CD4-positive, alpha-beta T cell treated with Interleukin-4 for 1 hour (primary cell): ENCODE measurements around the gene TM9SF3.

Experiments used
- DNase-seq, 2 donors: peaks; one replicate each; pipeline ENCODE4 v3.0.0-alpha.2; 2020 to 2022

TM9SF3 gene

GRCh38 chr10:96507044-96507443, 79.8 kb downstream of the TM9SF3 start:
- no peak for DNase-seq

- no peak for DNase-seq
Measured at GRCh38 chr10:96505150-96506136, 81.4 kb downstream of the TM9SF3 start.

GRCh38 chr10:96502561-96503282, 84.1 kb downstream of the TM9SF3 start:
- DNase-seq, result no peak

GRCh38 chr10:96501985-96502384, 84.8 kb downstream of the TM9SF3 start:
- no peak for DNase-seq

GRCh38 chr10:96500519-96500918, 86.3 kb downstream of the TM9SF3 start:
- no peak for DNase-seq

- DNase-seq, result no peak
Measured at GRCh38 chr10:96500050-96500449, 86.8 kb downstream of the TM9SF3 start.

GRCh38 chr10:96497391-96497790, 89.4 kb downstream of the TM9SF3 start:
- DNase-seq, result no peak

- no peak for DNase-seq
Measured at GRCh38 chr10:96496281-96496925, 90.4 kb downstream of the TM9SF3 start.

GRCh38 chr10:96495544-96495943, 91.3 kb downstream of the TM9SF3 start:
- DNase-seq, result no peak

- DNase-seq, result no peak
Measured at GRCh38 chr10:96494694-96495093, 92.1 kb downstream of the TM9SF3 start.

GRCh38 chr10:96493871-96494525, 92.8 kb downstream of the TM9SF3 start:
- no peak for DNase-seq

- DNase-seq, result no peak
Measured at GRCh38 chr10:96493254-96493653, 93.6 kb downstream of the TM9SF3 start.

- no peak for DNase-seq
Measured at GRCh38 chr10:96491303-96491702, 95.5 kb downstream of the TM9SF3 start.

- no peak for DNase-seq
Measured at GRCh38 chr10:96488161-96488935, 98.5 kb downstream of the TM9SF3 start.

- DNase-seq, result no peak
Measured at GRCh38 chr10:96482815-96483588, 103.8 kb downstream of the TM9SF3 start.

- no peak for DNase-seq
Measured at GRCh38 chr10:96478355-96478754, 108.5 kb downstream of the TM9SF3 start.

- DNase-seq, result no peak
Measured at GRCh38 chr10:96473866-96474265, 112.9 kb downstream of the TM9SF3 start.

GRCh38 chr10:96470116-96470743, 116.6 kb downstream of the TM9SF3 start:
- DNase-seq, result peak; percentile 11 to 16

- no peak for DNase-seq
Measured at GRCh38 chr10:96468845-96469244, 118.0 kb downstream of the TM9SF3 start.
